ENCODE data around the gene FAM124A. TPM values are rescaled to one million over a fixed set of nuclear protein-coding genes. Genes with fewer than 3 reads are reported as not detected.

Gene FAM124A
- total RNA-seq, 2 experiments from 2014 or later, result not detected

- intact Hi-C loops (cut with micrococcal nuclease), result no loop called here
- H3K27ac Mint-ChIP-seq, result no peak overlapping the region
- CTCF ChIA-PET, result interaction anchor here (1.5 kb wide), 1 partner anchor 92 kb away, joined by 3 read pairs; no protein-coding TSS in a partner anchor
- peaks cover 5% of the 10 kb centered on the region for H3K4me1 Mint-ChIP-seq (ENCODE audit: low read depth)
- H3K27me3 Mint-ChIP-seq (ENCODE audit: low read depth), result peaks cover 15% of the 10 kb centered on the region
- no peak overlapping the region for H3K4me3 Mint-ChIP-seq
- H3K36me3 Mint-ChIP-seq (ENCODE audit: low read depth), result no peaks in the 10 kb centered on the region
- H3K9me3 Mint-ChIP-seq, result peaks cover 4% of the 10 kb centered on the region
- DNase-seq, result no peak
These were observed 27.3 kb upstream of the FAM124A start for GRCh38 chr13:51194942-51195341.

- intact Hi-C loops (cut with micrococcal nuclease), result no loop called here
- H3K4me1 Mint-ChIP-seq (ENCODE audit: low read depth), result no peaks in the 10 kb centered on the region
- H3K27ac Mint-ChIP-seq, result no peak overlapping the region
- H3K36me3 Mint-ChIP-seq (ENCODE audit: low read depth), result no peaks in the 10 kb centered on the region
- H3K9me3 Mint-ChIP-seq, result peaks cover 5% of the 10 kb centered on the region
- CTCF ChIA-PET, result interaction anchor here (0.8 kb wide), 1 partner anchor 83 kb away, joined by 4 read pairs; no protein-coding TSS in a partner anchor
- peaks cover 8% of the 10 kb centered on the region for H3K27me3 Mint-ChIP-seq (ENCODE audit: low read depth)
- DNase-seq, result no peak
- no peak overlapping the region for H3K4me3 Mint-ChIP-seq
These were observed 20.3 kb upstream of the FAM124A start for GRCh38 chr13:51201886-51202285.

GRCh38 chr13:51202477-51203046 is 19.6 kb upstream of the FAM124A start:
- no peaks in the 10 kb centered on the region for H3K36me3 Mint-ChIP-seq (ENCODE audit: low read depth)
- no peaks in the 10 kb centered on the region for H3K4me1 Mint-ChIP-seq (ENCODE audit: low read depth)
- H3K27ac Mint-ChIP-seq, result no peak overlapping the region
- DNase-seq, result no peak
- intact Hi-C loops (cut with micrococcal nuclease), result no loop called here
- peaks cover 5% of the 10 kb centered on the region for H3K9me3 Mint-ChIP-seq
- no peak overlapping the region for H3K4me3 Mint-ChIP-seq
- peaks cover 8% of the 10 kb centered on the region for H3K27me3 Mint-ChIP-seq (ENCODE audit: low read depth)
- CTCF ChIA-PET, result interaction anchor here (0.8 to 2.5 kb wide), 2 partner anchors 83 to 84 kb away, joined by 4 to 10 read pairs; no protein-coding TSS in a partner anchor

GRCh38 chr13:51206584-51206983 is 15.6 kb upstream of the FAM124A start:
- H3K4me1 Mint-ChIP-seq (ENCODE audit: low read depth), result no peaks in the 10 kb centered on the region
- peaks cover 22% of the 10 kb centered on the region for H3K27me3 Mint-ChIP-seq (ENCODE audit: low read depth)
- no peaks in the 10 kb centered on the region for H3K36me3 Mint-ChIP-seq (ENCODE audit: low read depth)
- intact Hi-C loops (cut with micrococcal nuclease), result no loop called here
- CTCF ChIA-PET, result no interaction called here
- no peak overlapping the region for H3K4me3 Mint-ChIP-seq
- no peak overlapping the region for H3K27ac Mint-ChIP-seq
- H3K9me3 Mint-ChIP-seq, result no peaks in the 10 kb centered on the region
- DNase-seq, result no peak

GRCh38 chr13:51207881-51208280 is 14.3 kb upstream of the FAM124A start:
- no peaks in the 10 kb centered on the region for H3K4me1 Mint-ChIP-seq (ENCODE audit: low read depth)
- peaks cover 29% of the 10 kb centered on the region for H3K27me3 Mint-ChIP-seq (ENCODE audit: low read depth)
- no peak overlapping the region for H3K4me3 Mint-ChIP-seq
- CTCF ChIA-PET, result no interaction called here
- no peaks in the 10 kb centered on the region for H3K36me3 Mint-ChIP-seq (ENCODE audit: low read depth)
- no peak overlapping the region for H3K27ac Mint-ChIP-seq
- intact Hi-C loops (cut with micrococcal nuclease), result no loop called here
- DNase-seq, result no peak
- no peaks in the 10 kb centered on the region for H3K9me3 Mint-ChIP-seq

GRCh38 chr13:51208716-51209115 is 13.5 kb upstream of the FAM124A start:
- Mint-ChIP-seq H3K27me3 (ENCODE audit: low read depth) (peaks cover 27% of the 10 kb centered on the region), H3K4me1 (ENCODE audit: low read depth) (no peaks in the 10 kb centered on the region), H3K27ac (no peak overlapping the region), H3K4me3 (no peak overlapping the region), H3K9me3 (no peaks in the 10 kb centered on the region), H3K36me3 (ENCODE audit: low read depth) (no peaks in the 10 kb centered on the region)
- no peak for DNase-seq
- intact Hi-C loops (cut with micrococcal nuclease), result no loop called here
- CTCF ChIA-PET, result no interaction called here

- no peak for DNase-seq
- Mint-ChIP-seq H3K4me3 (no peak overlapping the region), H3K4me1 (ENCODE audit: low read depth) (no peaks in the 10 kb centered on the region), H3K27me3 (ENCODE audit: low read depth) (peaks cover 25% of the 10 kb centered on the region), H3K9me3 (no peaks in the 10 kb centered on the region), H3K36me3 (ENCODE audit: low read depth) (no peaks in the 10 kb centered on the region), H3K27ac (no peak overlapping the region)
- intact Hi-C loops (cut with micrococcal nuclease), result no loop called here
- CTCF ChIA-PET, result interaction anchor here (1.0 kb wide), 1 partner anchor 75 kb away, joined by 3 read pairs; no protein-coding TSS in a partner anchor
These were observed 10.3 kb upstream of the FAM124A start for GRCh38 chr13:51211910-51212309.

- no peaks in the 10 kb centered on the region for H3K9me3 Mint-ChIP-seq
- DNase-seq, result no peak
- intact Hi-C loops (cut with micrococcal nuclease), result no loop called here
- no peaks in the 10 kb centered on the region for H3K4me1 Mint-ChIP-seq (ENCODE audit: low read depth)
- peaks cover 29% of the 10 kb centered on the region for H3K27me3 Mint-ChIP-seq (ENCODE audit: low read depth)
- CTCF ChIA-PET, result interaction anchor here (1.0 kb wide), 1 partner anchor 74 kb away, joined by 3 read pairs; no protein-coding TSS in a partner anchor
- no peak overlapping the region for H3K4me3 Mint-ChIP-seq
- H3K27ac Mint-ChIP-seq, result no peak overlapping the region
- no peaks in the 10 kb centered on the region for H3K36me3 Mint-ChIP-seq (ENCODE audit: low read depth)
These were observed 9.4 kb upstream of the FAM124A start for GRCh38 chr13:51212758-51213157.

- Mint-ChIP-seq H3K36me3 (ENCODE audit: low read depth) (no peaks in the 10 kb centered on the region), H3K27me3 (ENCODE audit: low read depth) (peaks cover 25% of the 10 kb centered on the region), H3K4me3 (no peak overlapping the region), H3K9me3 (no peaks in the 10 kb centered on the region), H3K27ac (no peak overlapping the region), H3K4me1 (ENCODE audit: low read depth) (no peaks in the 10 kb centered on the region)
- intact Hi-C loops (cut with micrococcal nuclease), result no loop called here
- no peak for DNase-seq
- CTCF ChIA-PET, result interaction anchor here (1.0 to 1.2 kb wide), 2 partner anchors 10 to 73 kb away, joined by 3 to 5 read pairs; no protein-coding TSS in a partner anchor
These were observed 8.9 kb upstream of the FAM124A start for GRCh38 chr13:51213173-51213728.

GRCh38 chr13:51218626-51219025 is 3.6 kb upstream of the FAM124A start:
- no peaks in the 10 kb centered on the region for H3K36me3 Mint-ChIP-seq (ENCODE audit: low read depth)
- H3K9me3 Mint-ChIP-seq, result no peaks in the 10 kb centered on the region
- H3K4me3 Mint-ChIP-seq, result no peak overlapping the region
- CTCF ChIA-PET, result interaction anchor here (1.1 to 1.2 kb wide), 2 partner anchors 68 to 93 kb away, joined by 3 read pairs; no protein-coding TSS in a partner anchor
- no peaks in the 10 kb centered on the region for H3K4me1 Mint-ChIP-seq (ENCODE audit: low read depth)
- no peak for DNase-seq
- H3K27me3 Mint-ChIP-seq (ENCODE audit: low read depth), result peaks cover 29% of the 10 kb centered on the region
- intact Hi-C loops (cut with micrococcal nuclease), result no loop called here
- no peak overlapping the region for H3K27ac Mint-ChIP-seq

GRCh38 chr13:51220706-51221105 is 1.5 kb upstream of the FAM124A start:
- H3K4me1 Mint-ChIP-seq (ENCODE audit: low read depth), result no peaks in the 10 kb centered on the region
- H3K36me3 Mint-ChIP-seq (ENCODE audit: low read depth), result no peaks in the 10 kb centered on the region
- intact Hi-C loops (cut with micrococcal nuclease), result loop anchor here (5.0 kb wide), 2 partner anchors 93 to 282 kb away; no protein-coding TSS in a partner anchor
- H3K27me3 Mint-ChIP-seq (ENCODE audit: low read depth), result peaks cover 37% of the 10 kb centered on the region
- no peak overlapping the region for H3K4me3 Mint-ChIP-seq
- CTCF ChIA-PET, result interaction anchor here (0.8 to 1.1 kb wide), 2 partner anchors 11 to 95 kb away, joined by 3 read pairs; no protein-coding TSS in a partner anchor
- no peak overlapping the region for H3K27ac Mint-ChIP-seq
- H3K9me3 Mint-ChIP-seq, result no peaks in the 10 kb centered on the region
- no peak for DNase-seq

- CTCF ChIA-PET, result interaction anchor here (1.1 kb wide), 1 partner anchor 96 kb away, joined by 3 read pairs; no protein-coding TSS in a partner anchor
- no peak for DNase-seq
- intact Hi-C loops (cut with micrococcal nuclease), result loop anchor here (5.0 kb wide), 2 partner anchors 94 to 281 kb away; no protein-coding TSS in a partner anchor
- H3K27me3 Mint-ChIP-seq (ENCODE audit: low read depth), result peaks cover 38% of the 10 kb centered on the region
- no peaks in the 10 kb centered on the region for H3K9me3 Mint-ChIP-seq
- no peaks in the 10 kb centered on the region for H3K4me1 Mint-ChIP-seq (ENCODE audit: low read depth)
- peak overlapping the region; percentile 28 for H3K4me3 Mint-ChIP-seq
- no peak overlapping the region for H3K27ac Mint-ChIP-seq
- no peaks in the 10 kb centered on the region for H3K36me3 Mint-ChIP-seq (ENCODE audit: low read depth)
These were observed 1.1 kb upstream of the FAM124A start for GRCh38 chr13:51221108-51221507.

- CTCF ChIA-PET, result interaction anchor here (1.1 kb wide), 1 partner anchor 96 kb away, joined by 3 read pairs; no protein-coding TSS in a partner anchor
- Mint-ChIP-seq H3K4me3 (peak overlapping the region; percentile 73), H3K9me3 (no peaks in the 10 kb centered on the region), H3K36me3 (ENCODE audit: low read depth) (no peaks in the 10 kb centered on the region), H3K27me3 (ENCODE audit: low read depth) (peaks cover 41% of the 10 kb centered on the region), H3K27ac (no peak overlapping the region), H3K4me1 (ENCODE audit: low read depth) (no peaks in the 10 kb centered on the region)
- no peak for DNase-seq
- intact Hi-C loops (cut with micrococcal nuclease), result loop anchor here (1.0 to 5.0 kb wide), 4 partner anchors 65 to 575 kb away; no protein-coding TSS in a partner anchor
These were observed 543 bp upstream of the FAM124A start for GRCh38 chr13:51221674-51222036.
